T1000 (cell line): Measurements from ENCODE around the gene SNAPC4.
"Not testable (repeated sequence)": the region's sequence is repeated elsewhere in the genome, so short reads cannot be mapped to it uniquely, and the experiment has no call there.

ENCODE experiments used
- DNase-seq: peaks from one replicate; lab custom pipeline; 2025; ENCODE audit warnings: mixed read lengths; lab: John Stamatoyannopoulos, UW

The SNAPC4 gene

GRCh38 chr9:136433849-136434579, 34.0 kb upstream of the SNAPC4 start:
- no peak for DNase-seq

GRCh38 chr9:136433043-136433715, 33.2 kb upstream of the SNAPC4 start:
- DNase-seq: no peak

- no peak for DNase-seq
Measured at GRCh38 chr9:136432591-136432990, 32.6 kb upstream of the SNAPC4 start.

- no peak for DNase-seq
Measured at GRCh38 chr9:136431782-136432350, 31.9 kb upstream of the SNAPC4 start.

GRCh38 chr9:136430588-136431234, 30.7 kb upstream of the SNAPC4 start:
- DNase-seq: no peak

- no peak for DNase-seq
Measured at GRCh38 chr9:136429683-136430491, 29.9 kb upstream of the SNAPC4 start.

GRCh38 chr9:136429075-136429628, 29.2 kb upstream of the SNAPC4 start:
- DNase-seq: no peak

- no peak for DNase-seq
Measured at GRCh38 chr9:136426787-136427186, 26.8 kb upstream of the SNAPC4 start.

GRCh38 chr9:136425367-136425766, 25.4 kb upstream of the SNAPC4 start:
- DNase-seq: not testable (repeated sequence)

- no peak for DNase-seq
Measured at GRCh38 chr9:136424750-136425362, 24.9 kb upstream of the SNAPC4 start.

- no peak for DNase-seq
Measured at GRCh38 chr9:136423432-136424146, 23.6 kb upstream of the SNAPC4 start.

- DNase-seq: no peak
Measured at GRCh38 chr9:136422876-136423275, 22.9 kb upstream of the SNAPC4 start.

- no peak for DNase-seq
Measured at GRCh38 chr9:136421791-136422190, 21.8 kb upstream of the SNAPC4 start.

- DNase-seq: no peak
Measured at GRCh38 chr9:136419092-136419420, 19.1 kb upstream of the SNAPC4 start.

- no peak for DNase-seq
Measured at GRCh38 chr9:136418182-136419091, 18.5 kb upstream of the SNAPC4 start.

- no peak for DNase-seq
Measured at GRCh38 chr9:136416914-136417313, 16.9 kb upstream of the SNAPC4 start.

- DNase-seq: no peak
Measured at GRCh38 chr9:136416427-136416826, 16.5 kb upstream of the SNAPC4 start.

GRCh38 chr9:136412962-136413361, 13.0 kb upstream of the SNAPC4 start:
- no peak for DNase-seq

GRCh38 chr9:136411378-136411777, 11.4 kb upstream of the SNAPC4 start:
- no peak for DNase-seq
